GM18502 (cell line): ENCODE data around the gene TRIM69.

Experiments used
- ATAC-seq: cut with Tn5 transposase; IDR thresholded peaks from one replicate; pipeline ENCODE4 v1.9.1; 2021; ENCODE audit warnings: mild to moderate bottlenecking; ENCODE audit not compliant: unreplicated experiment, poor library complexity

Gene TRIM69

GRCh38 chr15:44796508-44796907 lies 60.2 kb downstream of the TRIM69 start:
- no peak for ATAC-seq

- no peak for ATAC-seq
Observed at GRCh38 chr15:44798826-44799225, 62.5 kb downstream of the TRIM69 start.

GRCh38 chr15:44801364-44801763 lies 65.0 kb downstream of the TRIM69 start:
- no peak for ATAC-seq

DNA sequence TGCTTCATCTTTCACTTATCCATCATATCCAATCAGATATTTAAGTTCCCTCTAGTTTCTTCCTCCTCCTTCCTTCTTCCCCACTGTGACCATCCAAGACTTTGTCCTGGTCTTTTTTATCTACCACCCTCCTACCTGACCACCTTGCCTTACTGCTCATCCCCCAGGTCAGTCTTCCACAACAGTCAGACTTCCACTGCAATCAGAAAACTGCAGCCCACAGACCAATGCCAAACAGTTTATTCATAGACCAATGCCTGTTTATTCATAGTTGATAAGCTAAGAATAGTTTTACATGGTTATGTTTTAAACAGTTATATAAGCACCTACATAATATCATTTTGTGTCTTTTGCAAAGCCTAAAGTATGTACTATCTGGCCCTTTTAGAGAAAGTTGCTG lies 65.5 kb downstream of the TRIM69 start:
- ATAC-seq = no peak

- no peak for ATAC-seq
Observed at GRCh38 chr15:44802336-44802735, 66.0 kb downstream of the TRIM69 start.

GRCh38 chr15:44804298-44805046 lies 68.1 kb downstream of the TRIM69 start:
- no peak for ATAC-seq

- ATAC-seq = no peak
Observed at GRCh38 chr15:44808557-44808956, 72.2 kb downstream of the TRIM69 start.

GRCh38 chr15:44810237-44810636 lies 73.9 kb downstream of the TRIM69 start:
- ATAC-seq = no peak

DNA sequence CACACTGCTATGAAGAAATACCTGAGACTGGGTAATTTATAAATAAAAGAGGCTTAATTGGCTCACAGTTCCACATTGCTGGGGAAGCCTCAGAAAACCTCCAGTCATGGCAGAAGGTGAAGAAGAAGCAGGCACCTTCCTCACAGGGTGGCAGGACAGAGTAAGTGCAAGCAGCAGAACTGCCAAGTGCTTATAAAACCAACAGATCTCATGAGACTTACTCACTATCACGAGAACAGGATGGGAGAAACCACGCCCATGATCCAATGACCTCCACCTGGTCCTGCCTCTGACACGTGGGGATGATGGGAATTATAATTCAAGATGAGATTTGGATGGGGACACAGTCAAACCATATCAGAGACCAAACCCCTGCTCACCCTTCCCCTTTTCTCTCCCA lies 75.0 kb downstream of the TRIM69 start:
- no peak for ATAC-seq

- no peak for ATAC-seq
Observed at GRCh38 chr15:44812029-44812517, 75.7 kb downstream of the TRIM69 start.

DNA sequence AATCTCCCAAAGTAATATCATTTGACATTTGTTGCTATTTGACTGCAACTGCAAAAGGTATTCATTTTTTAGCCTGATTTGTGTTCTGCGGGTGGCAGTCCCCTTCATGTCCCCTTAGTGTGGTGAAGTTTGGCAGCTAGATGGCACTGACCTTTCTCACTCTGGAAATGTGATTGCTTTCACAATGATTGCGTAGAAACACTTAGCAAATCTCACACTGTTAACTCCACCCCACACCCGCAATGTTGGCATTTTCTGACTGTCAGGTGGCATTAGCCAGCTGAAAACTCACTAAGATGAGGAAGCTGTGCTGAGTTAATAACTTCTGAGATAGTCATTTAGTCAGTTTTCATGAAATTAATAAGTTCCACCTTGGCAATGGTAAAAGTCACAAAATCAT lies 76.9 kb downstream of the TRIM69 start:
- no peak for ATAC-seq
